HUES6 (cell line): Measurements from ENCODE around the gene BRICD5.
A peak's percentile ranks its signal among the peaks of the same experiment; 100 is the strongest.

Experiments
- H3K27ac ChIP-seq: 2 replicates; pipeline ENCODE4 v1.7.0; 2013; ENCODE audit warnings: low read depth, mild to moderate bottlenecking, low read length, inconsistent platforms
- H3K27me3 ChIP-seq: 2 replicates; pipeline ENCODE4 v1.6.1; 2013; ENCODE audit warnings: low read length; ENCODE audit not compliant: control insufficient read depth, insufficient read depth
- H3K36me3 ChIP-seq: 2 replicates; pipeline ENCODE4 v1.6.1; 2013; ENCODE audit warnings: low read length; ENCODE audit not compliant: control insufficient read depth, insufficient read depth
- H3K4me1 ChIP-seq: 2 replicates; pipeline ENCODE4 v1.6.1; 2013; ENCODE audit warnings: low read length; ENCODE audit not compliant: control insufficient read depth, insufficient read depth
- H3K4me3 ChIP-seq: 2 replicates; pipeline ENCODE4 v1.5.1; 2013; ENCODE audit warnings: low read depth, low read length
- H3K9ac ChIP-seq: one replicate; pipeline ENCODE4 v1.6.1; 2013; ENCODE audit warnings: mild to moderate bottlenecking, low read length
- H3K9me3 ChIP-seq: 2 replicates; pipeline ENCODE4 v1.6.1; 2013; ENCODE audit warnings: low read depth, low read length; ENCODE audit not compliant: control insufficient read depth, insufficient read depth

Gene BRICD5

DNA sequence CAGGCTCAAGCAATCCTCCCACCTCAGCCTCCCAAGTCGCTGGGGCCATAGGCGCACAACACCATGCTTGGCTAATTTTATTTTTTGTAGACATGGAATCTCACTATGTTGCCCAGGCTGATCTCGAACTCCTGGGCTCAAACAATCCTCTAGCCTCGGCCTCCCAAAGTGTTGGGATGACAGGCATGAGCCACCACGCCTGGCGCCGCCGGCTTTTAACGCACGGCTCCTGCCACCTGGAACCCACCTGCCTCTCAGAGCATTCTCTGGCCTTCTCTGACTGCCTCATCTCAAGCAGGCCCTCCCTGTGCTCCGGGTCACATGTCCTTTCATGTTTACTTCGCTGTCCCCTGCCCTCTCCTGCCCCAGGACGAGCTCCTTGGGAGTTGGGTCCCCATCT lies 24.6 kb downstream of the BRICD5 start:
- peaks cover 4% of the 10 kb centered on the region; the same call in 1 of the 2 replicates for H3K4me1 ChIP-seq
- no peak overlapping the region for H3K4me3 ChIP-seq
- H3K27me3 ChIP-seq, result no peaks in the 10 kb centered on the region
- no peak overlapping the region for H3K9ac ChIP-seq
- no peak overlapping the region for H3K27ac ChIP-seq
- no peaks in the 10 kb centered on the region for H3K36me3 ChIP-seq
- no peaks in the 10 kb centered on the region for H3K9me3 ChIP-seq

DNA sequence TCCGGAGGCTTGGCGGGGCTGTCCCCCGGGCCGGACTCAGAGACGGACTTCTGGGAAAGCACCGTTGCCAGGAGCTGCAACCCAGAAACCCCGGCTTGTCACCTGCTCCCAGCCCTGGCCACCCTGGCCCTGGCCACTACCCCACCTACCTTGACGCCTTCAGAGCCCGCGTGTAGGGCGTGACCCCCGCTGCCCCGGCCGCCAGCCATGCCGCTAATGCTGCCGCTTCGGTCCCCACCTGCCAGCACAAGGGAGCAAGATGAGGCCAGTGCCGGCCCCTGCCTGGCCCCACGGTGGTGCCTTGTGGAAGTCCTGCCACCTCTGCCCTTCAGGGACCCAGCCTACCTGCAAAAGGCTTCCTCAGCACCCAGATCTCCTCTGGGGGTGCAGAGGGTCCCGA lies 25.7 kb downstream of the BRICD5 start:
- no peaks in the 10 kb centered on the region for H3K9me3 ChIP-seq
- no peak overlapping the region for H3K4me3 ChIP-seq
- H3K27me3 ChIP-seq, result no peaks in the 10 kb centered on the region
- H3K4me1 ChIP-seq, result peaks cover 4% of the 10 kb centered on the region; the same call in 1 of the 2 replicates
- no peak overlapping the region for H3K9ac ChIP-seq
- no peak overlapping the region for H3K27ac ChIP-seq
- H3K36me3 ChIP-seq, result no peaks in the 10 kb centered on the region

DNA sequence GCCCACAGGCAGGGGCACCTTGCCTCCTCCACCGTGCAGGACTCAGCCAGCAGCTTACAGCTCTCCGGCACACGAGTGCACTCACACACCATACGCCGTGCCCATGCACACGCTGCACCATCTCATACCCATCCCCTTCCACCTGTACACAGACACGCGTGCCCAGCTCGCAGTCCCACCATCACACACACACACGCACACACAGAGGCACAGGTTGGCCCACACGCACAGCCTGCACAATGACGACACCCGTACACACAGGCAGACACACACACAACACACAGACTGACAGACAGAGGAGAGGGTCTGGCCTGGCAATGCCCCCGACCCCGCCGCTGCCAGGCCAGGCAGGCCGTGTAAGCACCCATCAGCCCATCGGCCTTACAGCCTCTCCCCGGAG lies 26.3 kb downstream of the BRICD5 start:
- Histone ChIP-seq H3K9ac (no peak overlapping the region), H3K4me1 (peaks cover 4% of the 10 kb centered on the region; the same call in 1 of the 2 replicates), H3K4me3 (no peak overlapping the region), H3K9me3 (no peaks in the 10 kb centered on the region), H3K27me3 (peaks cover 2% of the 10 kb centered on the region; the same call in 1 of the 2 replicates), H3K27ac (no peak overlapping the region), H3K36me3 (no peaks in the 10 kb centered on the region)

DNA sequence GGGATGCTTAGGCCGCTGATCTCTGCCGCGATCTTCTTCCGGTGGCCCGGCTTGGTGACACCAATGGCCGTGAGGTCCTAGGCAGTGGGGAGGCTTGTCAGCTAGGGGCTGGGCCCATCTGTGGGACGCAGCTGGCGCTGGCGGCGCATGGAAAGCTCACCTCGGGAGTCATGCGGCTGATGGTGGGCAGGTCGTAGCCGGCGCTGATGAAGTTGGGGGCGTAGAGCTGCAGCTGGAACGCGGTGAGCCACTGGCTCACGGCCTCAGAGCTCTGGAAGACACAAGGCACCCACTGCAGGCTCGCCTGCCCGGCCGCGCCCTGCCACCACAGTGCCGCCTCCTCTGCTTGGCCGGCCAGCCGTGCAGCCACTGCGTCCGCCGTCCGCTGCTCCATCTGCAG lies 27.0 kb downstream of the BRICD5 start:
- Histone ChIP-seq H3K36me3 (no peaks in the 10 kb centered on the region), H3K27me3 (peaks cover 3% of the 10 kb centered on the region; the same call in 1 of the 2 replicates), H3K4me1 (peaks cover 4% of the 10 kb centered on the region; the same call in 1 of the 2 replicates), H3K4me3 (no peak overlapping the region), H3K9me3 (no peaks in the 10 kb centered on the region), H3K9ac (no peak overlapping the region), H3K27ac (no peak overlapping the region)

DNA sequence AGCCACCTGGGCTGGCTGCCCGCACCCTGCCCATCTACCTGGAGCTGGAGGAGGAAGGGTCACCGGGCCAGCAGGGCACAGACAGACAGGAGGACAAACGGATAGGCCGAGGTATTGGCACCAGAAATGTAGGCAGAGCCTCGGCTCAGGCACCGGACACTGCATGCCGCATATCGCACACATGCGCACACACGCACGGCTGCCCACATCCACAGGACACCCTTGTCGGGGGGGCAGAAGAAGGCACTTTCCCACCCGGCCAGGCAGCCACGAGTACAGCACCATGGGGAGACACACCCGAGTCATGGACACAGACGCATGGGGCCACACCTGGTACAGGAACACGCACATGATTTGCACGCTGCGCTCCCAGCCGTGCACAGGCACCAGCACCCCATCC lies 28.7 kb downstream of the BRICD5 start:
- Histone ChIP-seq H3K4me3 (no peak overlapping the region), H3K36me3 (peaks cover 7% of the 10 kb centered on the region), H3K9me3 (no peaks in the 10 kb centered on the region), H3K4me1 (peaks cover 4% of the 10 kb centered on the region; the same call in 1 of the 2 replicates), H3K27ac (no peak overlapping the region), H3K27me3 (peaks cover 3% of the 10 kb centered on the region; the same call in 1 of the 2 replicates), H3K9ac (no peak overlapping the region)

DNA sequence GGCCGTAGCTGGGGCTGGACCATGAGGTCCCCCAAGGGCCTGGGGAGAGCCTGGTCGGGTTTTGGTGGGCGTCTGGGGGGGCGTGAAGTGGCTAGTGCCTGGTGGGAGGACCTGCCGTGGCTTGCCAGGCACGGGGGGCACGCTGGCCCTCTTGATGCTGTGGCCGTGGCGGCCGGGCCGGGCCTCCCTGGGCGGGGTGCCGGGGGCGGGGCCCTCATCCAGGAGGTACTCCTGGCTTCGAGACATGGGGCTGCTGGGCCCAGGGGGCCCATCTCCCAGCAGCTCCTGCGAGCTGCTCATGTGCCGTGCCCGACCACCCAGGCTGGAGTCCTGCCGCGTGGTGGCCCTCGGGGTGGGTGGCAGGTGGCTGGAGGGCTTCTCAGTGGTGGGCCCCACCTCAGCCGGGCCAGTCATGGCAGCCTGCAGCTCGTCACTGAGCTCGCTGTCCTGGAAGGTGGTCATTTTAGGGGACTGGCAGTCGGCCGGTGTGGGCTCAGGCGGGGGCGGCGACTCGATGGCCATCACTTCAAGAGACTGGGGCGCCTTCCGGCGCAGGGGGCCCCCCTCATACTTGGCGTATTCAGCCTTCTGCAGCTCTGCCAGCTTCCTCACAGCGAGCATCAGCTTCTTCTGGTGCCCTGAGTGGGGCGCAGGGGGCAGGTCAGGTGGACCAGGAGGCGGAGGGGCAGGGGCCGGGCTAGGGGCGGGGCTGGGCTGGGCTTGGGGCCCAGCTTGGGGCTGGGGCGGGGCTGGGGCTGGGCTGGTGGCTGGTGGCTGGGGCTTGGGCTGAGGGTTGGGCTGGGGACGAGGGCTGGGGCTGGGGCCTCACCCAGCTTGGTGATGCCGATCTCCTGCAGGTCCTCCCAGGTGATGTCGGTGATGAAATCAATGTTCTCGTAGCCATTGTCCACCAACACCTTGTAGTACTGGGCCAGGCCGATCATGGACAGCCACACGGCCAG lies 29.4 kb downstream of the BRICD5 start:
- Histone ChIP-seq H3K36me3 (peaks cover 12% of the 10 kb centered on the region), H3K27ac (no peak overlapping the region), H3K9ac (no peak overlapping the region)

DNA sequence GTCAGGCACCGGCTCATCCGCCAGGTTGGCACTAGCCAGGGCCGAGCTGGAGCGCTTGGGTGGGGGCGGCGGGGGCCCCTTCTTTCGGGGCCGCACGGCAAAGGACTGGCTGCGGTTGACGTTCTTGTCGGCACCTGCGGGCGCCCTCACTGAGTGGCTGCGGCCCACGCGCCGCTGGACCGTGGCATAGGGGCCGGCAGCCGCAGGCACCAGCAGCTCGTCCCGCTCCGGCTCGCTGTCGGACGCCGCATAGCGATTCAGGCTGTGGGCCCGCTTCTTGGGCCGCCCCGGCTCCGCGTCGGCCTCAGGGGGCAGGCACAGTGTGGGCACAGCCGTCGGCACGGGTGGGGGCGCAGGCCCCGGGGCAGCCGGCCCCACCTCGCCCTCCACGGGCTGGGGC lies 30.2 kb downstream of the BRICD5 start:
- no peak overlapping the region for H3K4me3 ChIP-seq
- H3K27me3 ChIP-seq, result peaks cover 3% of the 10 kb centered on the region; the same call in 1 of the 2 replicates
- peaks cover 4% of the 10 kb centered on the region; the same call in 1 of the 2 replicates for H3K4me1 ChIP-seq
- peaks cover 20% of the 10 kb centered on the region for H3K36me3 ChIP-seq
- H3K9ac ChIP-seq, result no peak overlapping the region
- no peaks in the 10 kb centered on the region for H3K9me3 ChIP-seq
- H3K27ac ChIP-seq, result no peak overlapping the region

More for the DNA sequence above, 29.4 kb downstream of the BRICD5 start:
- Histone ChIP-seq H3K9me3 (no peaks in the 10 kb centered on the region), H3K4me1 (peaks cover 4% of the 10 kb centered on the region; the same call in 1 of the 2 replicates), H3K27me3 (peaks cover 3% of the 10 kb centered on the region; the same call in 1 of the 2 replicates), H3K4me3 (no peak overlapping the region)

DNA sequence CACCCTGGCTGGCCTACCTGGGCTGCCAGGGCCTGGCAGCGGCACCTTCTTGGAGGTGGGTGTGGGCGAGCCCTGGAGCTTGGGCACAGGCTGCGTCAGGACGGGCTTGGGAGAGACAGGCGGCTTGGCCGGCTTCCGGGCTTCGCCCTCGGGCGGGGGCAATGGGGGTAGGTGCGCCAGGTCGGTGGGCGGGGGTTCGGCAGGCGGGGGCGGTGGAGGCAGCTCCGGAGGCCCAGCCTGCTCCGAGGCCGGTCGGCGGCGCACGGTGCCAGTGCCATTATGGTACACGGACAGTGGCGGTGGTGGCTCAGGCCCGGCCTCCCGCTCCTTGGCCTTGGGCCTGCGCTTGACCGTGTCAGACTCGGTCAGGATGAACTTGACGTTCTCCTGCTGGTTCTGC lies 31.1 kb downstream of the BRICD5 start:
- Histone ChIP-seq H3K36me3 (peaks cover 29% of the 10 kb centered on the region), H3K4me3 (no peak overlapping the region), H3K27ac (no peak overlapping the region), H3K9ac (no peak overlapping the region), H3K9me3 (no peaks in the 10 kb centered on the region), H3K4me1 (peaks cover 4% of the 10 kb centered on the region; the same call in 1 of the 2 replicates), H3K27me3 (peaks cover 3% of the 10 kb centered on the region; the same call in 1 of the 2 replicates)

DNA sequence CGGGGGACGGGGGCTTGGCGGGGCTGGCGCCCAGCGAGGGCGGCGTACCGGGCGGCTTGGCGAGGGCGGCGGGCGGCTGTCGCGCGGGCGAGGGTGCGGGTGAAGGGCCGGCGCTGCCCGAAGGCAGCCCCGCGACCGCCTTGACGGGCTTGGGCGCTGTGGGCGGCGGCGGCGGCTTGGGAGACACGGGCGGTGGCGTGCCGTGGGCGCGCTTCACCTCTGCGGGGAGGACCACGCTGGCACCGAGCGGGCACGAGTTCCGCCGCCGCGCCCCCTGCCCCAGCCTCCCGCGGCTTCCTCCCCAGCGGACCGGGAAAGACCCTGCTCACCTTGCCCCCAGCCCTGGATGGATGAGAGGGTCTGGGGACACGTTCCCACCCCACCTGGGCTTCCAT lies 31.6 kb downstream of the BRICD5 start:
- Histone ChIP-seq H3K27ac (no peak overlapping the region), H3K4me3 (no peak overlapping the region), H3K36me3 (peaks cover 33% of the 10 kb centered on the region), H3K9me3 (no peaks in the 10 kb centered on the region), H3K27me3 (peaks cover 3% of the 10 kb centered on the region; the same call in 1 of the 2 replicates), H3K9ac (no peak overlapping the region), H3K4me1 (peaks cover 4% of the 10 kb centered on the region; the same call in 1 of the 2 replicates)

DNA sequence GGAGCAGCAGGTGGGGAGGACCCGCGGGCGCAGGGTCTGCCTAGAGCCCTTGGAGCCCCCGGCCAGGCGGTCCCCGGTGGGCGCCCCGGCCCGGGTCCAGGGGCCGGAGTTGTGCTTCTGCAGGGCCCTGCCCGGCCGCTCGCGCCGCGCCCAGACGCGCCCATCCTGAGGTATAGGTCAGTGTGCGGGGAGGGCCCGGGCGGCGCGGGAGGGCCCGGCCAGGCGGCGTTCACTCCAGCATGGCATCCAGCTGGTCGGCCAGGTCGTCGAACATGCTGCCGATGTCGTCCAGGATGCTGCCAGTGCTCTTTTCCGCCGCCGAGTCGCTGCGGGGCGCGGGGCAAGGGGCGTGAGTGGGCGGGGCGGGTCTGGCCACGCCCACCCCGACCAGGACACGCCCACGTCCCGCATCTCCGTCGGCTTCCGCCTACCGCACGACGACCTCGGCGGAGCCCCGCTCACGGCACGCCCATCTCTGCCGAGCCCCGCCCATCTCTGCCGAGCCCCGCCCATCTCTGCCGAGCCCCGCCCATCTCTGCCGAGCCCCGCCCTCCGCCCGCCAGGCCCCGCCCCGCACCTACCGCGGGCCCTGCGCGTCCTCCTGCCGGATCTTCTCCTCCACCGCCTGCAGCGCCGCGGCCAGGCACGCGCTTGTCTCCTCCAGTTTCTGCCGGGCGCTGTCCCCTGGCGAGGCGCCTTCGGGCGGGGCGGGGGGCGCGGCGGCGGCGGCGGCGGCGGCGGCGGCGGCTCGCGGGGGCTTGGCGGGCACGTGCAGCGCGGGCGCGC lies 32.1 kb downstream of the BRICD5 start:
- H3K9ac ChIP-seq, result no peak overlapping the region

More for the DNA sequence above, 32.1 kb downstream of the BRICD5 start:
- H3K9me3 ChIP-seq, result no peaks in the 10 kb centered on the region
- H3K4me3 ChIP-seq, result peak overlapping the region; percentile 32; the same call in 1 of the 2 replicates
- peaks cover 4% of the 10 kb centered on the region; the same call in 1 of the 2 replicates for H3K4me1 ChIP-seq
- no peak overlapping the region for H3K27ac ChIP-seq
- peaks cover 39% of the 10 kb centered on the region for H3K36me3 ChIP-seq
- H3K27me3 ChIP-seq, result peaks cover 3% of the 10 kb centered on the region; the same call in 1 of the 2 replicates
